Measurements from ENCODE around the gene CADM3. TPM values are rescaled to one million over a fixed set of nuclear protein-coding genes. Genes with fewer than 3 reads are reported as not detected.
A peak's percentile ranks its signal among the peaks of the same experiment; 100 is the strongest.

Gene CADM3
- total and polyA plus RNA-seq, 9 of the 15 experiments (the other 6 are each of a cell fraction or from before 2014, with no cell fraction given): 0.04 TPM; not detected in 8

DNA sequence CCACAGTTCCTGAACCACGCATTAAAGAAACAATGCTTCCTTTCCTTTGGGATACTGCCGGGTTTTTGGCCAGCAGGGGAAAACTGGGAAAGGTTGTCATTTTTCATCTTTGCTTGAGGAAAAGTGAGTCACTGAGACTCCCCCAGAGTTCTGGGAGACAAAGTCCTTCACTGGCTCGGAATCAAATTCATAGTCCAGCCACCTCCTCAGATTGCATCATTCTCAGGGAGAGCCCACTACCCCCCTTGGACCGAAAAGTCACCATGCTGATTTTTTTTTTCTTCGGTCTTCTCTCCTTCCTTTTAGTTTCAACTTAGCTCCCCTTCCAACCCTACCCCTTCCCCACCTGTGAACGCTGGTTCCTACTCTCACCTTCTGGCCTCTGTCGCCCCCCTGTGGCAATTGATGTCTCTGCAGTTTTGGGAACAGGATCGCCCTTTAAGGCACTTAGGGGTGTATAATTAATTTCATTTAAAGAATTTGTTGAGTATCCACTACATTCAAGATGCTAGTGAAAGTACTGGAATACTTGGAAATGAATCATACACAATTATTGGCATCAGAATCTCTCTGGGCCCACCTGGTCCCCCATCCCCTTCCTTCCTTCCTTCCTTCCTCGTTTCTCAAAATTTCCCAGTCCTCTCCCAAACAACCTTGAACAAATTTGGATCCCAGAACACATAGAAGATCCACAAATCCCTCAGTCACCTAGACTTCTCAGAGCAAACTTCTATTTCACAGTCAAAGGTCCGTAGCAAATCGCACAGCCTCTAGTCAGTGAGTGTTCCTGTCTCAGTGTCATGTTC is 40.1 kb downstream of the CADM3 start (continued):
- TF ChIP-seq, protein P1, sequence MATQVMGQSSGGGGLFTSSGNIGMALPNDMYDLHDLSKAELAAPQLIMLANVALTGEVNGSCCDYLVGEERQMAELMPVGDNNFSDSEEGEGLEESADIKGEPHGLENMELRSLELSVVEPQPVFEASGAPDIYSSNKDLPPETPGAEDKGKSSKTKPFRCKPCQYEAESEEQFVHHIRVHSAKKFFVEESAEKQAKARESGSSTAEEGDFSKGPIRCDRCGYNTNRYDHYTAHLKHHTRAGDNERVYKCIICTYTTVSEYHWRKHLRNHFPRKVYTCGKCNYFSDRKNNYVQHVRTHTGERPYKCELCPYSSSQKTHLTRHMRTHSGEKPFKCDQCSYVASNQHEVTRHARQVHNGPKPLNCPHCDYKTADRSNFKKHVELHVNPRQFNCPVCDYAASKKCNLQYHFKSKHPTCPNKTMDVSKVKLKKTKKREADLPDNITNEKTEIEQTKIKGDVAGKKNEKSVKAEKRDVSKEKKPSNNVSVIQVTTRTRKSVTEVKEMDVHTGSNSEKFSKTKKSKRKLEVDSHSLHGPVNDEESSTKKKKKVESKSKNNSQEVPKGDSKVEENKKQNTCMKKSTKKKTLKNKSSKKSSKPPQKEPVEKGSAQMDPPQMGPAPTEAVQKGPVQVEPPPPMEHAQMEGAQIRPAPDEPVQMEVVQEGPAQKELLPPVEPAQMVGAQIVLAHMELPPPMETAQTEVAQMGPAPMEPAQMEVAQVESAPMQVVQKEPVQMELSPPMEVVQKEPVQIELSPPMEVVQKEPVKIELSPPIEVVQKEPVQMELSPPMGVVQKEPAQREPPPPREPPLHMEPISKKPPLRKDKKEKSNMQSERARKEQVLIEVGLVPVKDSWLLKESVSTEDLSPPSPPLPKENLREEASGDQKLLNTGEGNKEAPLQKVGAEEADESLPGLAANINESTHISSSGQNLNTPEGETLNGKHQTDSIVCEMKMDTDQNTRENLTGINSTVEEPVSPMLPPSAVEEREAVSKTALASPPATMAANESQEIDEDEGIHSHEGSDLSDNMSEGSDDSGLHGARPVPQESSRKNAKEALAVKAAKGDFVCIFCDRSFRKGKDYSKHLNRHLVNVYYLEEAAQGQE (IDR thresholded peaks at IDR 0.05; ENCODE audit: borderline replicate concordance): peak; percentile 82
- TF ChIP-seq, protein P1 (CRISPR knock-in tag; IDR thresholded peaks at IDR 0.05; ENCODE audit: low read depth): no peak
- TF ChIP-seq, protein P2, sequence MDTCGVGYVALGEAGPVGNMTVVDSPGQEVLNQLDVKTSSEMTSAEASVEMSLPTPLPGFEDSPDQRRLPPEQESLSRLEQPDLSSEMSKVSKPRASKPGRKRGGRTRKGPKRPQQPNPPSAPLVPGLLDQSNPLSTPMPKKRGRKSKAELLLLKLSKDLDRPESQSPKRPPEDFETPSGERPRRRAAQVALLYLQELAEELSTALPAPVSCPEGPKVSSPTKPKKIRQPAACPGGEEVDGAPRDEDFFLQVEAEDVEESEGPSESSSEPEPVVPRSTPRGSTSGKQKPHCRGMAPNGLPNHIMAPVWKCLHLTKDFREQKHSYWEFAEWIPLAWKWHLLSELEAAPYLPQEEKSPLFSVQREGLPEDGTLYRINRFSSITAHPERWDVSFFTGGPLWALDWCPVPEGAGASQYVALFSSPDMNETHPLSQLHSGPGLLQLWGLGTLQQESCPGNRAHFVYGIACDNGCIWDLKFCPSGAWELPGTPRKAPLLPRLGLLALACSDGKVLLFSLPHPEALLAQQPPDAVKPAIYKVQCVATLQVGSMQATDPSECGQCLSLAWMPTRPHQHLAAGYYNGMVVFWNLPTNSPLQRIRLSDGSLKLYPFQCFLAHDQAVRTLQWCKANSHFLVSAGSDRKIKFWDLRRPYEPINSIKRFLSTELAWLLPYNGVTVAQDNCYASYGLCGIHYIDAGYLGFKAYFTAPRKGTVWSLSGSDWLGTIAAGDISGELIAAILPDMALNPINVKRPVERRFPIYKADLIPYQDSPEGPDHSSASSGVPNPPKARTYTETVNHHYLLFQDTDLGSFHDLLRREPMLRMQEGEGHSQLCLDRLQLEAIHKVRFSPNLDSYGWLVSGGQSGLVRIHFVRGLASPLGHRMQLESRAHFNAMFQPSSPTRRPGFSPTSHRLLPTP (IDR thresholded peaks at IDR 0.05; ENCODE audit: borderline replicate concordance, extremely low read depth, insufficient read length): no peak
- TF ChIP-seq, protein P3, sequence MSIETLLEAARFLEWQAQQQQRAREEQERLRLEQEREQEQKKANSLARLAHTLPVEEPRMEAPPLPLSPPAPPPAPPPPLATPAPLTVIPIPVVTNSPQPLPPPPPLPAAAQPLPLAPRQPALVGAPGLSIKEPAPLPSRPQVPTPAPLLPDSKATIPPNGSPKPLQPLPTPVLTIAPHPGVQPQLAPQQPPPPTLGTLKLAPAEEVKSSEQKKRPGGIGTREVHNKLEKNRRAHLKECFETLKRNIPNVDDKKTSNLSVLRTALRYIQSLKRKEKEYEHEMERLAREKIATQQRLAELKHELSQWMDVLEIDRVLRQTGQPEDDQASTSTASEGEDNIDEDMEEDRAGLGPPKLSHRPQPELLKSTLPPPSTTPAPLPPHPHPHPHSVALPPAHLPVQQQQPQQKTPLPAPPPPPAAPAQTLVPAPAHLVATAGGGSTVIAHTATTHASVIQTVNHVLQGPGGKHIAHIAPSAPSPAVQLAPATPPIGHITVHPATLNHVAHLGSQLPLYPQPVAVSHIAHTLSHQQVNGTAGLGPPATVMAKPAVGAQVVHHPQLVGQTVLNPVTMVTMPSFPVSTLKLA (conservative IDR thresholded peaks at IDR 0.05): no peak
- TF ChIP-seq ETV1 (tag; conservative IDR thresholded peaks at IDR 0.05; ENCODE audit: low read depth) (no peak), HDAC2 (IDR thresholded peaks at IDR 0.05) (no peak), CBX5 (IDR thresholded peaks at IDR 0.05; ENCODE audit: borderline replicate concordance, low read depth) (no peak), MAFG (tag; conservative IDR thresholded peaks at IDR 0.05) (no peak), ZNF165 (CRISPR knock-in tag; IDR thresholded peaks at IDR 0.05; ENCODE audit: borderline replicate concordance) (no peak)
- TF ChIP-seq, protein P4, sequence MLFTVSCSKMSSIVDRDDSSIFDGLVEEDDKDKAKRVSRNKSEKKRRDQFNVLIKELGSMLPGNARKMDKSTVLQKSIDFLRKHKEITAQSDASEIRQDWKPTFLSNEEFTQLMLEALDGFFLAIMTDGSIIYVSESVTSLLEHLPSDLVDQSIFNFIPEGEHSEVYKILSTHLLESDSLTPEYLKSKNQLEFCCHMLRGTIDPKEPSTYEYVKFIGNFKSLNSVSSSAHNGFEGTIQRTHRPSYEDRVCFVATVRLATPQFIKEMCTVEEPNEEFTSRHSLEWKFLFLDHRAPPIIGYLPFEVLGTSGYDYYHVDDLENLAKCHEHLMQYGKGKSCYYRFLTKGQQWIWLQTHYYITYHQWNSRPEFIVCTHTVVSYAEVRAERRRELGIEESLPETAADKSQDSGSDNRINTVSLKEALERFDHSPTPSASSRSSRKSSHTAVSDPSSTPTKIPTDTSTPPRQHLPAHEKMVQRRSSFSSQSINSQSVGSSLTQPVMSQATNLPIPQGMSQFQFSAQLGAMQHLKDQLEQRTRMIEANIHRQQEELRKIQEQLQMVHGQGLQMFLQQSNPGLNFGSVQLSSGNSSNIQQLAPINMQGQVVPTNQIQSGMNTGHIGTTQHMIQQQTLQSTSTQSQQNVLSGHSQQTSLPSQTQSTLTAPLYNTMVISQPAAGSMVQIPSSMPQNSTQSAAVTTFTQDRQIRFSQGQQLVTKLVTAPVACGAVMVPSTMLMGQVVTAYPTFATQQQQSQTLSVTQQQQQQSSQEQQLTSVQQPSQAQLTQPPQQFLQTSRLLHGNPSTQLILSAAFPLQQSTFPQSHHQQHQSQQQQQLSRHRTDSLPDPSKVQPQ (CRISPR knock-in tag; IDR thresholded peaks at IDR 0.05; ENCODE audit: borderline replicate concordance): no peak
